Choroid plexus epithelial cell (primary cell): ENCODE results near the gene DPEP1.

ENCODE experiments used
- DNase-seq: peaks from one replicate; pipeline ENCODE4 v3.0.0-alpha.2; 2010; ENCODE audit warnings: low read depth
- H3K4me3 ChIP-seq: 2 replicates; pipeline ENCODE4 v1.5.1; 2011; ENCODE audit warnings: low read depth, mild to moderate bottlenecking, control low read depth, low read length, moderate library complexity
- TF ChIP-seq, protein P1 (sequence below): conservative IDR thresholded peaks from 2 replicates; pipeline ENCODE4 v1.5.1; 2011; ENCODE audit warnings: low read depth, mild to moderate bottlenecking, control low read depth, inconsistent platforms, low read length, moderate library complexity

The DPEP1 gene

DNA sequence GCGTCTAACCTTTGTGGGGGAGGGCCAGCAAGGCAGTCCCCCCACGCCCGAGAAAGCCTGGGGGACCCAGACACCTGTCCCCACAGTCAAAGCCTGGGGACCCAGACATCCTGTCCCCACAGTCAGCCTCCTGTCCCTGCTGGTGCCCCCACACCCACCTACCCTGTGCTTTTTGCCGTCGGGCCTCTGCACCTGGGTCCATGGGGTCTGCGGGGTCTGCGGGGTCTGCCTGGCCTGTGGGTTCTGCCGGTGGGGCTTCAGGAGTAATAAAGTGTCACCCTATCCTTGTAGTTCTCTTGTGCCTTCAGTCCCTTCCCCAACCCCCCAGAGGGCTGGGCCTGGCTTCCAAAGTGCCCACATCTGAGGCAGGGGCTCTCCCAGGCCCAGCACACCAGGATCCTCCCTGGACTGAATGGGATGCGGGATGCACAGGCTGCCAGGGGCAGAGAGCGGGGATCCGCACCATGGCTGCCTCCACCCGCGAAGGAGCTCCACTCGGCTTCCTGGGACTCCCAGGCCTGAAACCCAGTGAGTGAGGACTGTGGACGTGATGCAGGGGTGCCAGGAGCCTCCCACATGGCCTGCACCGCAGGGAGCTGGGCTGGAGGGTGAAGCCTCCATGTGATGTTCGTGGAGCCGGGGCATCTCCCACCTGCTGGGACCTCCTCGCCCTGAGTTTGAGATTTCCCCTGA lies 16.3 kb upstream of the DPEP1 start:
- no peak for DNase-seq
- TF ChIP-seq, protein P1, sequence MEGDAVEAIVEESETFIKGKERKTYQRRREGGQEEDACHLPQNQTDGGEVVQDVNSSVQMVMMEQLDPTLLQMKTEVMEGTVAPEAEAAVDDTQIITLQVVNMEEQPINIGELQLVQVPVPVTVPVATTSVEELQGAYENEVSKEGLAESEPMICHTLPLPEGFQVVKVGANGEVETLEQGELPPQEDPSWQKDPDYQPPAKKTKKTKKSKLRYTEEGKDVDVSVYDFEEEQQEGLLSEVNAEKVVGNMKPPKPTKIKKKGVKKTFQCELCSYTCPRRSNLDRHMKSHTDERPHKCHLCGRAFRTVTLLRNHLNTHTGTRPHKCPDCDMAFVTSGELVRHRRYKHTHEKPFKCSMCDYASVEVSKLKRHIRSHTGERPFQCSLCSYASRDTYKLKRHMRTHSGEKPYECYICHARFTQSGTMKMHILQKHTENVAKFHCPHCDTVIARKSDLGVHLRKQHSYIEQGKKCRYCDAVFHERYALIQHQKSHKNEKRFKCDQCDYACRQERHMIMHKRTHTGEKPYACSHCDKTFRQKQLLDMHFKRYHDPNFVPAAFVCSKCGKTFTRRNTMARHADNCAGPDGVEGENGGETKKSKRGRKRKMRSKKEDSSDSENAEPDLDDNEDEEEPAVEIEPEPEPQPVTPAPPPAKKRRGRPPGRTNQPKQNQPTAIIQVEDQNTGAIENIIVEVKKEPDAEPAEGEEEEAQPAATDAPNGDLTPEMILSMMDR = no peak
- no peak overlapping the region for H3K4me3 ChIP-seq

GRCh38 chr16:89598199-89598598 lies 15.2 kb upstream of the DPEP1 start:
- peak; percentile 68 for DNase-seq
- TF ChIP-seq, protein P1 = no peak
- no peak overlapping the region for H3K4me3 ChIP-seq

DNA sequence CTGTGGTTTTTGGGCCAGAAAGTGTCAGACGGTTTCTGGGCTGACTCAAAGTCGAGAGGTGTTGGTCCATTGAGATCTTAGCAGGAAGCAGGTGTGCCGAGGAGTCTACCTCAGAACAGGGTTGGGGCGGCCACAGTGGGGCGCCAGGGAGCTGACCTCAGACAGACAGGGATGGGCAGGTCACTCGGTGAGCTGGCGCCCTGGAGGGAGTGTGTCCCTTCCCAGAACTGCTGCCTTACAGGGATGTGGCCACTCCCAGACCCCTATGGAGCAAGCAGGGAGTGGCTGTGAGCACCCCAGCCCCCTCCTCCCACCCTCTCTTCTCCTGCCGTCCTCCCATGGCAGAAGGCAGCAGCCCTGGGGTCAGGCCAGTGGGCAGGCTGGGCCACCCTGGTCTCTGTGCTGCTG lies 14.0 kb upstream of the DPEP1 start:
- DNase-seq = no peak
- no peak overlapping the region for H3K4me3 ChIP-seq
- TF ChIP-seq, protein P1 = peak; percentile 39

DNA sequence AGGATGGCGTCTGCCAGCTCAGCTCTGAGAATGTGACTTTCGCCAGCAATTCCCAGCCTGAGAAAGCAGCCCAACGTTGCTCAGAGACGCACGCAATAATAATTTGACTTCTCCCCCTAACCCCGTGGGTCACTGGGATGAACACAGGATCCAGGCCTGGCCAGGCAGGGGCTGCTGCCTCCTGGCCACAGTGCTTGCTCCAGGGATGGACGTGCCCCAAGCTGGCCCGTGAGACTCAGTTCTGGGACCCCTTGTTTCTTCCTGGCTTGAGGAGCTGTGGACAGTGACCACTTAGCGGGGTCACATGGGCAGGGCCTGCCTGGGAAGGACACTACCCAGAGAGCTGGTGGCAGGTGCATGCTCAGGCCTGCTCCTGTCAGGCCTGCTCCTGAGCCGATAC lies 13.5 kb upstream of the DPEP1 start:
- H3K4me3 ChIP-seq = no peak overlapping the region
- TF ChIP-seq, protein P1 = no peak
- no peak for DNase-seq

- TF ChIP-seq, protein P1 = no peak
- H3K4me3 ChIP-seq = no peak overlapping the region
- DNase-seq = no peak
These were observed 13.0 kb upstream of the DPEP1 start for GRCh38 chr16:89600427-89600826.

GRCh38 chr16:89600956-89601355 lies 12.5 kb upstream of the DPEP1 start:
- TF ChIP-seq, protein P1 = no peak
- DNase-seq = peak; percentile 55
- no peak overlapping the region for H3K4me3 ChIP-seq

- no peak for DNase-seq
- TF ChIP-seq, protein P1 = no peak
- no peak overlapping the region for H3K4me3 ChIP-seq
These were observed 11.6 kb upstream of the DPEP1 start for GRCh38 chr16:89601906-89602272.
